ENCODE measurements around the gene TCF4. TPM values are rescaled to one million over a fixed set of nuclear protein-coding genes. Genes with fewer than 3 reads are reported as not detected.
A peak's percentile ranks its signal among the peaks of the same experiment; 100 is the strongest.

The TCF4 gene
- total and polyA plus RNA-seq, 2 donors (not counting 3 experiments of a cell fraction or from before 2014, with no cell fraction given), result 183 to 390 TPM

GRCh38 chr18:55317324-55317723 lies 270.7 kb downstream of the TCF4 start:
- no peaks in the 10 kb centered on the region for H3K9me3 ChIP-seq (replicated peaks; ENCODE audit: control insufficient read depth, insufficient read depth, low read length)
- FAIRE-seq, result no peak
- peaks cover 41% of the 10 kb centered on the region for H4K20me1 ChIP-seq (replicated peaks; ENCODE audit: control insufficient read depth, extremely low read depth, insufficient read depth, low read length)
- H3K27ac ChIP-seq (ENCODE audit: insufficient read depth, low read depth, low read length), result no peak overlapping the region
- H3K36me3 ChIP-seq (ENCODE audit: control insufficient read depth in 2 of 2, extremely low read depth in 1 of 2, insufficient read depth in 2 of 2, low read length in 2 of 2), result no peaks in the 10 kb centered on the region
- dilution Hi-C loops (cut with MboI; ENCODE audit: extremely low pct_ligation_motif_present, low sequenced_read_pairs), result no loop called here
- H3K79me2 ChIP-seq (ENCODE audit: control insufficient read depth, insufficient read depth, low read length), result peaks cover 81% of the 10 kb centered on the region
- TF ChIP-seq POLR2AphosphoS5 (IDR thresholded peaks at IDR 0.05; ENCODE audit: insufficient read depth, low read depth, low read length) (no peak), EZH2 (IDR thresholded peaks at IDR 0.05; ENCODE audit: borderline replicate concordance, low read depth, low read length, severe bottlenecking) (no peak), JUN (IDR thresholded peaks at IDR 0.05; ENCODE audit: borderline replicate concordance, insufficient read depth, insufficient read length, low read depth) (no peak), FOS (IDR thresholded peaks at IDR 0.05; ENCODE audit: borderline replicate concordance, insufficient read depth, low read length) (no peak), GATA2 (IDR thresholded peaks at IDR 0.05; ENCODE audit: insufficient read depth, insufficient read length, low read depth, low read length) (no peak), POLR2A (IDR thresholded peaks at IDR 0.05; ENCODE audit: low read depth, low read length) (no peak), MYC (IDR thresholded peaks at IDR 0.05; ENCODE audit: low read depth, low read length) (no peak)
- TF ChIP-seq, protein P1, sequence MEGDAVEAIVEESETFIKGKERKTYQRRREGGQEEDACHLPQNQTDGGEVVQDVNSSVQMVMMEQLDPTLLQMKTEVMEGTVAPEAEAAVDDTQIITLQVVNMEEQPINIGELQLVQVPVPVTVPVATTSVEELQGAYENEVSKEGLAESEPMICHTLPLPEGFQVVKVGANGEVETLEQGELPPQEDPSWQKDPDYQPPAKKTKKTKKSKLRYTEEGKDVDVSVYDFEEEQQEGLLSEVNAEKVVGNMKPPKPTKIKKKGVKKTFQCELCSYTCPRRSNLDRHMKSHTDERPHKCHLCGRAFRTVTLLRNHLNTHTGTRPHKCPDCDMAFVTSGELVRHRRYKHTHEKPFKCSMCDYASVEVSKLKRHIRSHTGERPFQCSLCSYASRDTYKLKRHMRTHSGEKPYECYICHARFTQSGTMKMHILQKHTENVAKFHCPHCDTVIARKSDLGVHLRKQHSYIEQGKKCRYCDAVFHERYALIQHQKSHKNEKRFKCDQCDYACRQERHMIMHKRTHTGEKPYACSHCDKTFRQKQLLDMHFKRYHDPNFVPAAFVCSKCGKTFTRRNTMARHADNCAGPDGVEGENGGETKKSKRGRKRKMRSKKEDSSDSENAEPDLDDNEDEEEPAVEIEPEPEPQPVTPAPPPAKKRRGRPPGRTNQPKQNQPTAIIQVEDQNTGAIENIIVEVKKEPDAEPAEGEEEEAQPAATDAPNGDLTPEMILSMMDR (IDR thresholded peaks at IDR 0.05; ENCODE audit: extremely low read depth in 1 of 2, insufficient read depth in 1 of 2, low read depth in 1 of 2, low read length in 2 of 2), result no peak
- TF ChIP-seq, protein P2, sequence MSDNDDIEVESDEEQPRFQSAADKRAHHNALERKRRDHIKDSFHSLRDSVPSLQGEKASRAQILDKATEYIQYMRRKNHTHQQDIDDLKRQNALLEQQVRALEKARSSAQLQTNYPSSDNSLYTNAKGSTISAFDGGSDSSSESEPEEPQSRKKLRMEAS (IDR thresholded peaks at IDR 0.05; ENCODE audit: insufficient read depth, insufficient read length), result no peak
- peaks cover 20% of the 10 kb centered on the region for H3K9me1 ChIP-seq (replicated peaks; ENCODE audit: control insufficient read depth, extremely low read depth, insufficient read depth, low read length)
- no peak overlapping the region for H3K4me3 ChIP-seq (replicated peaks in 1 of 3; ENCODE audit: insufficient read depth in 1 of 3, low read depth in 1 of 3, low read length in 3 of 3)
- H3K9ac ChIP-seq (replicated peaks; ENCODE audit: extremely low read depth, insufficient read depth, low read length), result peak overlapping the region; percentile 23
- no peaks in the 10 kb centered on the region for H3K27me3 ChIP-seq (ENCODE audit: control insufficient read depth in 2 of 2, insufficient read depth in 2 of 2, low read length in 2 of 2)
- DNase-seq (ENCODE audit: low read depth, low spot score), result no peak
- intact Hi-C loops (cut with micrococcal nuclease), result no loop called here
- POLR2A ChIA-PET, result no interaction called here
- H3K4me1 ChIP-seq (ENCODE audit: control insufficient read depth, extremely low read depth, insufficient read depth, low read length), result peaks cover 48% of the 10 kb centered on the region
- H3K4me2 ChIP-seq (ENCODE audit: insufficient read depth, low read length), result no peak overlapping the region
- CTCF ChIA-PET, result interaction anchor here (1.1 to 1.8 kb wide), 6 partner anchors 11 to 464 kb away, joined by 3 to 7 read pairs (median 4); no protein-coding TSS in a partner anchor
- no TSS peak for BruUV-seq (replicated peaks)
- H2AFZ ChIP-seq (ENCODE audit: low read depth, low read length), result no peak overlapping the region
